Erythroblast (primary cell): ENCODE data around the gene DSC3.

Experiments
- GATA1 ChIP-seq: IDR thresholded peaks from 2 replicates; pipeline ENCODE4 v1.6.1; 2011; ENCODE audit warnings: low read depth, mild to moderate bottlenecking, control low read depth, low read length, moderate library complexity
- POLR2A ChIP-seq: IDR thresholded peaks from 2 replicates; pipeline ENCODE4 v1.6.1; 2011; ENCODE audit warnings: mild to moderate bottlenecking, low read length

DNA sequence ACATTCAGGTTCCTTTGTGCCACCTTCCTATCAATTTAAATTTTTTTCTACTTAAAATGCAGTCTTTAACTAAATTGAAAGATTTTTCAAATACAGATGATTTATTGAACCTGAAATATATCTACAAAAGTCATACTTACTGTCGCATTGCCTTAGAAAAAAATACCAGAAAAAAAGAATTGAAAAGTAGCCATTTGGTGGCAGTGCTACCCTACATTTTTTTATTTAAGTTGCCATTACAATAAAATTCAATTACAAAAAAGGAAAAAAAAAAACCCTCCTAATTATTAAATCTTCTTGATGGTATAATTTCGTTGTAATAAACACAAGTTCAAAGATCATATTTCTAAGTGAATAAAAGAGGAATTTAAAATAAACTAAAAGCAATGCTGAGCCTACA is 43.4 kb downstream of the DSC3 start:
- TF ChIP-seq POLR2A, result no peak
- TF ChIP-seq GATA1, result no peak
